Measurements from ENCODE around the gene ZNF738.

DNA sequence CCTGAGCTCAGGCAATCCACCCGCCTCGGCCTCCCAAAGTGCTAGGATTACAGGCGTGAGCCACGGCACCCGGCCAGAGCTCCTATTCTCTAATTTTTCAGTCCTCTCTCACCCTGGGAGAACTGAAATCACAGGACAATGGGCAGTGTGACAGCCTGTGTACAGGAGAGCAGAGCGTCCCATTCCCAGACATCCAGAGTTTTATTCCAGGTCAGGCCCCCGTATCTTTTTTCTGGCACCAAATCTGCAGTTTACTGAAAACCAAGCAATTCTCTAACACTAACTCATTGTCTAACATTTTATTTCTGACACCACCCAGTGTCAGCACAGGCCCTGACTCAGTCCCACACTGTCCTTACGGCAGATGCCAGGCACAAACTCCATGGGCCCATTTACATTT lies 36.3 kb upstream of the ZNF738 start:
- TF ChIP-seq JUND (IDR thresholded peaks at IDR 0.05): no peak
- no peak for TF ChIP-seq POLR2AphosphoS5 (IDR thresholded peaks at IDR 0.05; ENCODE audit: low read depth, low read length)
